PFSK-1 (cell line): ENCODE data around the gene ATP11A.

Experiments
- FOXP2 ChIP-seq: optimal IDR thresholded peaks from 2 replicates; pipeline ENCODE3; 2011; ENCODE audit warnings: borderline replicate concordance, control low read depth, inconsistent platforms; ENCODE audit not compliant: insufficient read depth; ENCODE audit errors: extremely low read length, extremely low read depth
- POLR2AphosphoS5 ChIP-seq: IDR thresholded peaks from 2 replicates; pipeline ENCODE4 v1.6.1; 2012; ENCODE audit warnings: low read depth, mild to moderate bottlenecking, control low read depth, low read length, moderate library complexity
- SIN3A ChIP-seq: IDR thresholded peaks from 2 replicates; pipeline ENCODE4 v1.6.1; 2012; ENCODE audit warnings: mild to moderate bottlenecking, low read length, moderate library complexity, borderline replicate concordance; ENCODE audit not compliant: insufficient read depth
- TAF1 ChIP-seq: IDR thresholded peaks from 2 replicates; pipeline ENCODE4 v1.6.1; 2012; ENCODE audit warnings: low read length, control low read depth, borderline replicate concordance; ENCODE audit not compliant: insufficient read depth
- TF ChIP-seq, protein P1 (sequence below), 2 experiments: IDR thresholded peaks; 2 replicates each; pipeline versions ENCODE4 v1.6.1 to v1.8.0; 2011 to 2012; ENCODE audit warnings: low read depth in 2 of 2, low read length in 2 of 2, control low read depth in 1 of 2, inconsistent platforms in 1 of 2, mild to moderate bottlenecking in 1 of 2, moderate library complexity in 1 of 2; ENCODE audit not compliant: insufficient read depth in 1 of 2

Gene ATP11A

GRCh38 chr13:112846411-112847115 is 156.7 kb downstream of the ATP11A start:
- TF ChIP-seq, protein P1, sequence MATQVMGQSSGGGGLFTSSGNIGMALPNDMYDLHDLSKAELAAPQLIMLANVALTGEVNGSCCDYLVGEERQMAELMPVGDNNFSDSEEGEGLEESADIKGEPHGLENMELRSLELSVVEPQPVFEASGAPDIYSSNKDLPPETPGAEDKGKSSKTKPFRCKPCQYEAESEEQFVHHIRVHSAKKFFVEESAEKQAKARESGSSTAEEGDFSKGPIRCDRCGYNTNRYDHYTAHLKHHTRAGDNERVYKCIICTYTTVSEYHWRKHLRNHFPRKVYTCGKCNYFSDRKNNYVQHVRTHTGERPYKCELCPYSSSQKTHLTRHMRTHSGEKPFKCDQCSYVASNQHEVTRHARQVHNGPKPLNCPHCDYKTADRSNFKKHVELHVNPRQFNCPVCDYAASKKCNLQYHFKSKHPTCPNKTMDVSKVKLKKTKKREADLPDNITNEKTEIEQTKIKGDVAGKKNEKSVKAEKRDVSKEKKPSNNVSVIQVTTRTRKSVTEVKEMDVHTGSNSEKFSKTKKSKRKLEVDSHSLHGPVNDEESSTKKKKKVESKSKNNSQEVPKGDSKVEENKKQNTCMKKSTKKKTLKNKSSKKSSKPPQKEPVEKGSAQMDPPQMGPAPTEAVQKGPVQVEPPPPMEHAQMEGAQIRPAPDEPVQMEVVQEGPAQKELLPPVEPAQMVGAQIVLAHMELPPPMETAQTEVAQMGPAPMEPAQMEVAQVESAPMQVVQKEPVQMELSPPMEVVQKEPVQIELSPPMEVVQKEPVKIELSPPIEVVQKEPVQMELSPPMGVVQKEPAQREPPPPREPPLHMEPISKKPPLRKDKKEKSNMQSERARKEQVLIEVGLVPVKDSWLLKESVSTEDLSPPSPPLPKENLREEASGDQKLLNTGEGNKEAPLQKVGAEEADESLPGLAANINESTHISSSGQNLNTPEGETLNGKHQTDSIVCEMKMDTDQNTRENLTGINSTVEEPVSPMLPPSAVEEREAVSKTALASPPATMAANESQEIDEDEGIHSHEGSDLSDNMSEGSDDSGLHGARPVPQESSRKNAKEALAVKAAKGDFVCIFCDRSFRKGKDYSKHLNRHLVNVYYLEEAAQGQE (IDR thresholded peaks at IDR 0.05; ENCODE audit: insufficient read depth in 1 of 2, low read depth in 2 of 2, low read length in 2 of 2), result no peak
- TF ChIP-seq TAF1, result no peak
- no peak for TF ChIP-seq POLR2AphosphoS5
- TF ChIP-seq SIN3A, result no peak
- no peak for TF ChIP-seq FOXP2

- TF ChIP-seq POLR2AphosphoS5 (no peak), TAF1 (no peak), SIN3A (no peak), FOXP2 (no peak)
- TF ChIP-seq, protein P1 (IDR thresholded peaks at IDR 0.05; ENCODE audit: insufficient read depth in 1 of 2, low read depth in 2 of 2, low read length in 2 of 2), result no peak
Observed at GRCh38 chr13:112849500-112849899, 159.7 kb downstream of the ATP11A start.

DNA sequence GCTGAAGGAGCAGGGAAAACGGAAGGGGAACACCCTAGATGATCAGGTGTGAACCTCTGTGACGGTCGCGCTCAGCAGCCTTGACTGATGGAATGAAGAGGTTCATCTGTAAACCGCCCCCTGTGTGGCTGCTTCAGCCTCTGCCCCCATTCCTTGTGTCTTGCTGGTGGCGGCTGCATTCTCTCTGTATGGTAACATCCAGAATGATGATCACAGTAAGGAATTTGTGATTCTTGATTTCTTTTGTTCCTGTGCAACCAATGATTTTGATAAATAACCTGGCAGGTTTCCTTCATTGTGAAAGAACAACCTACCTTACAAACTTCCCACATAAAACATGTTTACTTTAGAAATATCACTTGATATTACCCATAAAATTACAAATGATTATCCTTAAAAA is 160.4 kb downstream of the ATP11A start:
- TF ChIP-seq POLR2AphosphoS5, result no peak
- TF ChIP-seq, protein P1 (IDR thresholded peaks at IDR 0.05; ENCODE audit: insufficient read depth in 1 of 2, low read depth in 2 of 2, low read length in 2 of 2), result no peak
- no peak for TF ChIP-seq TAF1
- TF ChIP-seq SIN3A, result no peak
- no peak for TF ChIP-seq FOXP2

DNA sequence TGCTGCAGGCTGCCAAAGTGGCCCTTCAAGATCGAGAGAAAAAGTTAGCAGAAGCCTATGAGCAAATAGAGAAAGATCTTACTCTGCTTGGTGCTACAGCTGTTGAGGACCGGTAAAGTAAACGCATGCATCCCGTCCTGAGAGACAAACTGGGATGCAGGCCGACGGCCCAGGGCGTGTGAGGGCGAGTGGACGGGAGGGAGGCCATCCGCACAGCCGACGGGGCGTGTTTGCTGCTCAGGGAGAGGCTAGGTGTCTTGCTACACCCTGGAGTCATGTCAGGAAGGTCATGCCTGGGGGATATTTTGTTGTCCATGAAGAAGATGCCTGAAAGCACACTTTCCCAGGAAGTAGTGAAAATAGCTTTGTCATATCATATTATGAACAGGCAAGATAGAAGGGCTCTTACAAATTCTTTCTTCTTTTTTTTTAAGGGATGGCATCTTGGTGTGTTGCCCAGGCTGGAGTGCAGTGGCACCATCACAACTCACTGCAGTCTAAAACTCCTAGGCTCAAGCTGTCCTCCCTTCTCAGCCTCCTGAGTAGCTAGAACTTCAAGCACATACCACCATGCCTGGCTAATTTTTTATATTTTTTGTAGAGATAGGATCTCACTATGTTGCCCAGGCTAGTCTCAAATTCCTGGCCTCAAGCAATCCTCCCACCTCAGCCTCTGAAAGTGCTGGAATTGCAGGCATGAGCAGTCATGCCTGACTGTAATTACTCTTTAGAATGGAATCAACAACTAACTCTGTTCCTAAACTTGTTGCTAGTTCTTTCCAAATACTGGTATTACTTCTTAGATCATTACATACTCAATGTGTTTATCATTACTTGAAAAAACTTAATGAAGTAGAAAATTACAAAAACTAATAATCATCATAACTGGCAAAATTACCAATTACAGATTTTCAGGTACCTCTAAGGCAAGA is 161.5 kb downstream of the ATP11A start:
- TF ChIP-seq TAF1 (no peak), POLR2AphosphoS5 (no peak), FOXP2 (no peak), SIN3A (no peak)
- TF ChIP-seq, protein P1 (IDR thresholded peaks at IDR 0.05; ENCODE audit: insufficient read depth in 1 of 2, low read depth in 2 of 2, low read length in 2 of 2), result no peak
